ENCODE measurements around the gene LCE4A.
"Not testable (repeated sequence)": the region's sequence is repeated elsewhere in the genome, so short reads cannot be mapped to it uniquely, and the experiment has no call there.

LCE4A gene

DNA sequence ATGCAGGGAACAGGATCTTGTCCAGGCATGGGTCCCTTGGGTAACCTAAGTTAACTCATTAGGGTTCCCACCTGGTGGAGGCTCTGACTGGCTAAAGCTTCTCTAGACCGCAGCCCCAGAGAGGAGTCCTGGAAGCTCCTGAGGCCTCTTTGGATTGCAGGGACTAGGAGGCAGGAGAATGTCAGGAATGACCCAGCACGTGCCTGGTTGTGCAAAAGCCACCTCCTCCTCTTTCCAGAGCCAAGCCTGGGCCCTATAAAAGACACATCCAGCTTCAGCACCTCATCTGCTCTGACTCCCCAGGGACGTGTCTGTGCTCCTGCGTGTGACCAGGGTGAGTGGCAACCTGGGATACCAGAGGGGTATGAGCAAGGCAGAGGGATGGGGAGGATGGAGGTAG is 22.1 kb upstream of the LCE4A start, which contains the start of gene LCE2B:
LCE2B (plus strand) TSS at position 301 of the 400 bp plus-strand sequence. CDS start 721 bp downstream, outside the sequence.
- H3K27me3 ChIP-seq (ENCODE audit: control insufficient read depth in 5 of 5, insufficient read depth in 4 of 5, low read length in 5 of 5); H3K4me1 ChIP-seq (ENCODE audit: control insufficient read depth in 5 of 5, insufficient read depth in 5 of 5, low read length in 5 of 5); H3K9me3 ChIP-seq (ENCODE audit: control insufficient read depth in 5 of 5, low read length in 5 of 5); H3K27ac ChIP-seq (ENCODE audit: low read depth, low read length); H3K9ac ChIP-seq (ENCODE audit: low read length in 5 of 5); H3K4me3 ChIP-seq (ENCODE audit: low read depth in 1 of 5, low read length in 5 of 5); H3K36me3 ChIP-seq (ENCODE audit: control insufficient read depth in 5 of 5, insufficient read depth in 5 of 5, low read length in 5 of 5): not testable (repeated sequence)

DNA sequence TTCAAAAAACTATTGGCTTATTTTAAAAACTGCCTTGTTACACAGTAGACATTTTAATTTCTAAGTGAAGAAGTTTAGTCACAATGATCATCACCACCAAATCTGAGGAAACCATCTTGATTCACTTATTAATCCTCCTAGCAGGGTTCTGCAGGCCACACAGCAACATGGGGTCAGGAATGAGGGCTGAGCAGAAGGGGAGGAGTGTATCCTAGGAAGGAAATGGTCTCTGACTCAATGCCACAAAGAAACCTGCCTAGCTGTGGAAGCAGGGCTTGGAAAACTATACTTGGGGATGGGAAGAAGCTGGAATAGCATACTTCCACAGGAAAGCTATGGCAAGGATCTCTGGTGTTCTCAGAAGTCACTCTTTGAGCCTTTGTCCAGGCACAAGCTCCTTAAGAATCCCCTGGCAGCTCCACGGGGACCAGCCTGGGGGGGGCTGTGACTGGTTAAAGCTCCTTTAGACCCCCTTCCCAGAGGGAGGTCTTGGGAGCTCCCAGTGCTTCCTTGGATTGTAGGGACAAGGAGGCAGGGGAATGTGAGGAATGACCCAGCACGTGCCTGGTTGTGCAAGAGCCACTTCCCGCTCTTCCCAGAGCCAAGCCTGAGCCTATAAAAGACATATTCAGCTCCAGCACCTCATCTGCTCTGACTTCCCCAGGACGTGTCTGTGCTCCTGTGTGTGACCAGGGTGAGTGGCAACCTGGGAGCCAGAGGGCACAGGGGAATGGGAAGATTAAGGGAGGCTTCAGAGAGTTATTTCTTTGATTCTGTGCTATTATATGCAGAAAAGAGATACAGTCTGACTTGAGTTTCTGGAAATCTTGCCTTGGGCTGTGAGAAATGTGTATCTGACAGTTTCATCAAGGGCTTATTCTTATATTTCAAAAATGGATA is 10.0 kb upstream of the LCE4A start, which contains the start of gene LCE2A:
LCE2A (plus strand) TSS at position 645 of the 900 bp plus-strand sequence. CDS start 557 bp downstream, outside the sequence.
- H3K36me3 ChIP-seq (ENCODE audit: control insufficient read depth in 5 of 5, insufficient read depth in 5 of 5, low read length in 5 of 5), result no peaks in the 10 kb centered on the region
- H3K27me3 ChIP-seq (ENCODE audit: control insufficient read depth in 5 of 5, insufficient read depth in 4 of 5, low read length in 5 of 5), result no peaks in the 10 kb centered on the region
- H3K4me3 ChIP-seq (ENCODE audit: low read depth in 1 of 5, low read length in 5 of 5), result no peak within 1 kb of the TSS
- peaks cover 0 to 2% (median 0%) of the 10 kb centered on the region in 5 donors for H3K9me3 ChIP-seq (ENCODE audit: control insufficient read depth in 5 of 5, low read length in 5 of 5)
- H3K27ac ChIP-seq (ENCODE audit: low read depth, low read length), result no peak within 1 kb of the TSS
- H3K9ac ChIP-seq (ENCODE audit: low read length in 5 of 5), result no peak within 1 kb of the TSS
- no peaks in the 10 kb centered on the region for H3K4me1 ChIP-seq (ENCODE audit: control insufficient read depth in 5 of 5, insufficient read depth in 5 of 5, low read length in 5 of 5)

- H3K27ac ChIP-seq (ENCODE audit: low read depth, low read length), result no peak overlapping the region
- H3K9me3 ChIP-seq (ENCODE audit: control insufficient read depth in 5 of 5, low read length in 5 of 5), result peaks cover 0 to 10% (median 2%) of the 10 kb centered on the region in 5 donors
- no peaks in the 10 kb centered on the region for H3K27me3 ChIP-seq (ENCODE audit: control insufficient read depth in 5 of 5, insufficient read depth in 4 of 5, low read length in 5 of 5)
- H3K4me1 ChIP-seq (ENCODE audit: control insufficient read depth in 5 of 5, insufficient read depth in 5 of 5, low read length in 5 of 5), result no peaks in the 10 kb centered on the region
- H3K36me3 ChIP-seq (ENCODE audit: control insufficient read depth in 5 of 5, insufficient read depth in 5 of 5, low read length in 5 of 5), result no peaks in the 10 kb centered on the region
- H3K9ac ChIP-seq (ENCODE audit: low read length in 5 of 5), result no peak overlapping the region
- H3K4me3 ChIP-seq (ENCODE audit: low read depth in 1 of 5, low read length in 5 of 5), result no peak overlapping the region
These were observed 8.2 kb upstream of the LCE4A start for GRCh38 chr1:152699746-152700145.

DNA sequence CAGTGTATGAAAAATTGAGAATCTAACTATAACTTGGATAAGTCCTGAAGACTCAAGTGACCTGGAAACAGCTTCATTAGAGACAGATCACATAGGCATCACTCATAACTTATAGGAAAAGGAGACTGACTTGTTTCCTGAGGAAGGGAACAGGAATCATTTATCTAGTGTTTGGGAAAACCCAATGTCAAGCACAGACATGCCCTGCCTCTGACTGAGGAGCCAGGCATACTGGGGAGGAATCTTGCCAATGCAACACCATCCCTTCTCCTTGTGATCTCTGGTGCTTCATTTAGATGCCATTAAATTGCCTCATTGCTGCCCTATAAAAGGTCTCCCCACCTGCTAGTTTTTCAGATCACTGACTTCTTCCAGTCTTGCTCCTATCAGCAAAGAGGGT is 10.3 kb downstream of the LCE4A start:
- Histone ChIP-seq H3K4me1 (ENCODE audit: control insufficient read depth in 5 of 5, insufficient read depth in 5 of 5, low read length in 5 of 5) (peaks cover 0 to 4% (median 0%) of the 10 kb centered on the region in 5 donors), H3K27ac (ENCODE audit: low read depth, low read length) (no peak overlapping the region), H3K9me3 (ENCODE audit: control insufficient read depth in 5 of 5, low read length in 5 of 5) (peaks cover 2 to 8% (median 6%) of the 10 kb centered on the region in 5 donors), H3K9ac (ENCODE audit: low read length in 5 of 5) (no peak overlapping the region), H3K4me3 (ENCODE audit: low read depth in 1 of 5, low read length in 5 of 5) (no peak overlapping the region), H3K36me3 (ENCODE audit: control insufficient read depth in 5 of 5, insufficient read depth in 5 of 5, low read length in 5 of 5) (no peaks in the 10 kb centered on the region), H3K27me3 (ENCODE audit: control insufficient read depth in 5 of 5, insufficient read depth in 4 of 5, low read length in 5 of 5) (peaks cover 0 to 9% (median 2%) of the 10 kb centered on the region in 5 donors)

DNA sequence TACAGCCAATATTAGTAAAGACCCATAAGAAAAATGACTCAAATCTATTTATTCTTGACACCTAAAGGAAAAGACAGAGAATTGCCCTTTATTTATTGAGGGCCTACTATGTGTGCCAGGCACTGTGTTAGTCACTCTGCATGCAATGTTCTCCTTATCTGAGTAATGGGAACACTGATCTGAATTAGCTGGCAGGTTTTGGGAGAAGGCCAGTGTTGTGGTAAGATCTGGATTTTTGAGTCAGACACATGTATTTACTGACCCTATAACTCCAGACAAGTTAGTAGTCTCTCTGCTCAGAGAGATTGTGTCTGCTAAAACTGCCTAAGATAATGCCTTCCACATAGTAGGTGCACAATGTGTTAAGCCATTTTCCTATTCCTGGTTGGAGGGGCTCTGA is 17.3 kb downstream of the LCE4A start:
- Histone ChIP-seq H3K9me3 (ENCODE audit: control insufficient read depth in 5 of 5, low read length in 5 of 5) (no peaks in the 10 kb centered on the region), H3K4me1 (ENCODE audit: control insufficient read depth in 5 of 5, insufficient read depth in 5 of 5, low read length in 5 of 5) (peaks cover 0 to 4% (median 0%) of the 10 kb centered on the region in 5 donors), H3K4me3 (ENCODE audit: low read depth in 1 of 5, low read length in 5 of 5) (no peak overlapping the region), H3K9ac (ENCODE audit: low read length in 5 of 5) (no peak overlapping the region), H3K27me3 (ENCODE audit: control insufficient read depth in 5 of 5, insufficient read depth in 4 of 5, low read length in 5 of 5) (peaks cover 0 to 6% (median 2%) of the 10 kb centered on the region in 5 donors), H3K27ac (ENCODE audit: low read depth, low read length) (no peak overlapping the region), H3K36me3 (ENCODE audit: control insufficient read depth in 5 of 5, insufficient read depth in 5 of 5, low read length in 5 of 5) (no peaks in the 10 kb centered on the region)

GRCh38 chr1:152728986-152729385 is 21.0 kb downstream of the LCE4A start:
- Histone ChIP-seq H3K36me3 (ENCODE audit: control insufficient read depth in 5 of 5, insufficient read depth in 5 of 5, low read length in 5 of 5) (no peaks in the 10 kb centered on the region), H3K9ac (ENCODE audit: low read length in 5 of 5) (no peak overlapping the region), H3K4me3 (ENCODE audit: low read depth in 1 of 5, low read length in 5 of 5) (no peak overlapping the region), H3K4me1 (ENCODE audit: control insufficient read depth in 5 of 5, insufficient read depth in 5 of 5, low read length in 5 of 5) (no peaks in the 10 kb centered on the region), H3K27me3 (ENCODE audit: control insufficient read depth in 5 of 5, insufficient read depth in 4 of 5, low read length in 5 of 5) (peaks cover 0 to 6% (median 0%) of the 10 kb centered on the region in 5 donors), H3K27ac (ENCODE audit: low read depth, low read length) (no peak overlapping the region), H3K9me3 (ENCODE audit: control insufficient read depth in 5 of 5, low read length in 5 of 5) (no peaks in the 10 kb centered on the region)

- no peak overlapping the region for H3K4me3 ChIP-seq (ENCODE audit: low read depth in 1 of 5, low read length in 5 of 5)
- H3K4me1 ChIP-seq (ENCODE audit: control insufficient read depth in 5 of 5, insufficient read depth in 5 of 5, low read length in 5 of 5), result no peaks in the 10 kb centered on the region
- H3K36me3 ChIP-seq (ENCODE audit: control insufficient read depth in 5 of 5, insufficient read depth in 5 of 5, low read length in 5 of 5), result no peaks in the 10 kb centered on the region
- peaks cover 0 to 4% (median 0%) of the 10 kb centered on the region in 5 donors for H3K27me3 ChIP-seq (ENCODE audit: control insufficient read depth in 5 of 5, insufficient read depth in 4 of 5, low read length in 5 of 5)
- H3K9ac ChIP-seq (ENCODE audit: low read length in 5 of 5), result no peak overlapping the region
- H3K9me3 ChIP-seq (ENCODE audit: control insufficient read depth in 5 of 5, low read length in 5 of 5), result no peaks in the 10 kb centered on the region
- H3K27ac ChIP-seq (ENCODE audit: low read depth, low read length), result no peak overlapping the region
These were observed 27.7 kb downstream of the LCE4A start for GRCh38 chr1:152735648-152736047.

DNA sequence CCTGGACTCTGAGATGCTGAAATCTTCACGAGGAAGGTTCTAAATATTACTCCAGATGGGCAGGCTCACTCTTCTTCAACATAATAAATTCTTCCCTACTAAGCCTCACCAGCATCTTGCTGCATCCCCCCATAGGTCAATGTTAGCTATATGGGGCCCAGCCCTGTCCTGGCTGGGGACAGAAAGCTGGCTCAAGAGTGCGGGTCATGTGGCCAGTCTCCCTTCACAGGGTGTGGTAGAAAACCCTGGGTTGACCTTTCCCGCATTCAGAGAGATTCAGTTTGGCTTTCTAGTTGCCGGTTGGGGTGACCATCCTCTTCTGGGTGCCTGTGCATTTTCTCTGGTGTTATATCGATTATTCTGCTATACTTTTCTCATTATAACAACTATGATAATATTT is 30.0 kb downstream of the LCE4A start:
- H3K4me1 ChIP-seq (ENCODE audit: control insufficient read depth in 5 of 5, insufficient read depth in 5 of 5, low read length in 5 of 5), result no peaks in the 10 kb centered on the region

DNA sequence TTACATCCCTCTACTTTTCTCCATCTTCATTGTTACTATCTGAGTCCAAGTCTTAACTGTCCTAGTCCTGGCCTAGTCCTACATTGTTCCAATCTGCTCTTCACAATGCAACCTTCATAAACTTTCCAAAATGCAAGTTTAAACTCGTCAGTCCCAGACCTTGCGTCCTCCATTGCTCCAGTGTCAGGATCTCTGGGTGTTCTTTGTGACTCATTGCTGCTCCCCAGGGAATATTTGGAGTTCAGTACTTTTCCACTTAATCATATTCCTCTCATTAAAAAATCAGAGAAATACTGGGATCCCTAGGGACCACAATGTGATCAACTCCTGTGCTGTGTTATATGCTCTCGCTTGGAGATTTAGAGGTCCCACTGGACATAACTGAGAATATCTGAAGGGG is 31.9 kb downstream of the LCE4A start:
- H3K27me3 ChIP-seq (ENCODE audit: control insufficient read depth in 5 of 5, insufficient read depth in 4 of 5, low read length in 5 of 5), result peaks cover 0 to 4% (median 0%) of the 10 kb centered on the region in 5 donors

More for the DNA sequence above, 30.0 kb downstream of the LCE4A start:
- Histone ChIP-seq H3K9me3 (ENCODE audit: control insufficient read depth in 5 of 5, low read length in 5 of 5) (no peaks in the 10 kb centered on the region), H3K27ac (ENCODE audit: low read depth, low read length) (no peak overlapping the region), H3K9ac (ENCODE audit: low read length in 5 of 5) (no peak overlapping the region), H3K27me3 (ENCODE audit: control insufficient read depth in 5 of 5, insufficient read depth in 4 of 5, low read length in 5 of 5) (peaks cover 0 to 4% (median 0%) of the 10 kb centered on the region in 5 donors), H3K36me3 (ENCODE audit: control insufficient read depth in 5 of 5, insufficient read depth in 5 of 5, low read length in 5 of 5) (no peaks in the 10 kb centered on the region), H3K4me3 (ENCODE audit: low read depth in 1 of 5, low read length in 5 of 5) (no peak overlapping the region)

GRCh38 chr1:152741656-152742055 is 33.7 kb downstream of the LCE4A start:
- Histone ChIP-seq H3K36me3 (ENCODE audit: control insufficient read depth in 5 of 5, insufficient read depth in 5 of 5, low read length in 5 of 5) (no peaks in the 10 kb centered on the region), H3K4me3 (ENCODE audit: low read depth in 1 of 5, low read length in 5 of 5) (no peak overlapping the region), H3K27me3 (ENCODE audit: control insufficient read depth in 5 of 5, insufficient read depth in 4 of 5, low read length in 5 of 5) (peaks cover 0 to 4% (median 0%) of the 10 kb centered on the region in 5 donors), H3K4me1 (ENCODE audit: control insufficient read depth in 5 of 5, insufficient read depth in 5 of 5, low read length in 5 of 5) (no peaks in the 10 kb centered on the region), H3K9ac (ENCODE audit: low read length in 5 of 5) (no peak overlapping the region), H3K27ac (ENCODE audit: low read depth, low read length) (no peak overlapping the region), H3K9me3 (ENCODE audit: control insufficient read depth in 5 of 5, low read length in 5 of 5) (no peaks in the 10 kb centered on the region)

More for the DNA sequence above, 31.9 kb downstream of the LCE4A start:
- no peak overlapping the region for H3K4me3 ChIP-seq (ENCODE audit: low read depth in 1 of 5, low read length in 5 of 5)
- H3K9ac ChIP-seq (ENCODE audit: low read length in 5 of 5), result no peak overlapping the region
- H3K36me3 ChIP-seq (ENCODE audit: control insufficient read depth in 5 of 5, insufficient read depth in 5 of 5, low read length in 5 of 5), result no peaks in the 10 kb centered on the region
- no peak overlapping the region for H3K27ac ChIP-seq (ENCODE audit: low read depth, low read length)
- H3K4me1 ChIP-seq (ENCODE audit: control insufficient read depth in 5 of 5, insufficient read depth in 5 of 5, low read length in 5 of 5), result no peaks in the 10 kb centered on the region
- no peaks in the 10 kb centered on the region for H3K9me3 ChIP-seq (ENCODE audit: control insufficient read depth in 5 of 5, low read length in 5 of 5)
